Erythroblast (primary cell): ENCODE data around the gene FANCG.

Experiments used
- DNase-seq, 2 experiments: peaks; one replicate each; lab custom pipeline; 2025; lab: John Stamatoyannopoulos, UW
- GATA1 ChIP-seq: IDR thresholded peaks from 2 replicates; pipeline ENCODE4 v1.6.1; 2011; ENCODE audit warnings: low read depth, mild to moderate bottlenecking, control low read depth, low read length, moderate library complexity
- POLR2A ChIP-seq: IDR thresholded peaks from 2 replicates; pipeline ENCODE4 v1.6.1; 2011; ENCODE audit warnings: mild to moderate bottlenecking, low read length

Gene FANCG

GRCh38 chr9:35108461-35108860 is 28.7 kb upstream of the FANCG start:
- TF ChIP-seq GATA1 (no peak), POLR2A (no peak)

GRCh38 chr9:35107297-35108290 is 27.9 kb upstream of the FANCG start:
- DNase-seq: no peak
- TF ChIP-seq POLR2A (no peak), GATA1 (no peak)

More at GRCh38 chr9:35108461-35108860, 28.7 kb upstream of the FANCG start:
- DNase-seq: no peak

- TF ChIP-seq GATA1 (no peak), POLR2A (no peak)
- DNase-seq: no peak
Measured at GRCh38 chr9:35106343-35106730, 26.6 kb upstream of the FANCG start.

GRCh38 chr9:35105571-35106342 is 26.0 kb upstream of the FANCG start:
- no peak for TF ChIP-seq POLR2A
- TF ChIP-seq GATA1: no peak
- no peak for DNase-seq

- TF ChIP-seq GATA1: no peak
- TF ChIP-seq POLR2A: no peak
- no peak for DNase-seq
Measured at GRCh38 chr9:35105126-35105525, 25.4 kb upstream of the FANCG start.

GRCh38 chr9:35104586-35104985 is 24.8 kb upstream of the FANCG start:
- no peak for TF ChIP-seq POLR2A
- no peak for TF ChIP-seq GATA1
- no peak for DNase-seq

GRCh38 chr9:35103660-35104191 is 24.0 kb upstream of the FANCG start:
- TF ChIP-seq GATA1 (no peak), POLR2A (no peak)

GRCh38 chr9:35102769-35103659 is 23.3 kb upstream of the FANCG start, which contains the start of gene STOML2:
Gene STOML2 (minus strand): TSS chr9:35103131. CDS start chr9:35103094, 37 bp downstream.
- peak; percentile 96 to 97 for DNase-seq
- no peak for TF ChIP-seq GATA1
- peak; percentile 85 for TF ChIP-seq POLR2A

More at GRCh38 chr9:35103660-35104191, 24.0 kb upstream of the FANCG start:
- no peak for DNase-seq

- TF ChIP-seq GATA1 (no peak), POLR2A (no peak)
- DNase-seq: no peak
Measured at GRCh38 chr9:35102465-35102768, 22.7 kb upstream of the FANCG start.

GRCh38 chr9:35097573-35097972 is 17.8 kb upstream of the FANCG start:
- TF ChIP-seq GATA1: no peak
- no peak for TF ChIP-seq POLR2A
- DNase-seq: no peak

GRCh38 chr9:35096035-35096849 is 16.5 kb upstream of the FANCG start, which contains the start of gene PIGO:
Gene PIGO (minus strand): TSS chr9:35096591. CDS start chr9:35095565, 1,026 bp downstream.
- TF ChIP-seq GATA1 (no peak), POLR2A (peak; percentile 89)

GRCh38 chr9:35091536-35091935 is 11.8 kb upstream of the FANCG start:
- TF ChIP-seq GATA1 (no peak), POLR2A (no peak)

More at GRCh38 chr9:35096035-35096849, 16.5 kb upstream of the FANCG start, which contains the start of gene PIGO:
- peak; percentile 92 to 94 for DNase-seq

More at GRCh38 chr9:35091536-35091935, 11.8 kb upstream of the FANCG start:
- DNase-seq: no peak
